DND-41 (cell line): ENCODE measurements around the gene SLC38A10.

Source experiments
- CTCF ChIP-seq: IDR thresholded peaks from 2 replicates; pipeline ENCODE4 v1.5.1; 2012; ENCODE audit warnings: borderline replicate concordance, low read length, moderate library complexity, mild to moderate bottlenecking; ENCODE audit not compliant: poor library complexity, severe bottlenecking; ENCODE audit errors: extremely low read depth
- EZH2 ChIP-seq: IDR thresholded peaks from 3 replicates; pipeline ENCODE4 v1.6.1; 2012; ENCODE audit warnings: borderline replicate concordance, low read depth, mild to moderate bottlenecking, moderate library complexity, low read length, inconsistent platforms; ENCODE audit not compliant: severe bottlenecking

GRCh38 chr17:81315885-81316391 lies 20.8 kb upstream of the SLC38A10 start:
- TF ChIP-seq CTCF (no peak), EZH2 (no peak)
